Measurements from ENCODE around the gene TIMM44.
"Not testable (repeated sequence)": the region's sequence is repeated elsewhere in the genome, so short reads cannot be mapped to it uniquely, and the experiment has no call there.

The TIMM44 gene

DNA sequence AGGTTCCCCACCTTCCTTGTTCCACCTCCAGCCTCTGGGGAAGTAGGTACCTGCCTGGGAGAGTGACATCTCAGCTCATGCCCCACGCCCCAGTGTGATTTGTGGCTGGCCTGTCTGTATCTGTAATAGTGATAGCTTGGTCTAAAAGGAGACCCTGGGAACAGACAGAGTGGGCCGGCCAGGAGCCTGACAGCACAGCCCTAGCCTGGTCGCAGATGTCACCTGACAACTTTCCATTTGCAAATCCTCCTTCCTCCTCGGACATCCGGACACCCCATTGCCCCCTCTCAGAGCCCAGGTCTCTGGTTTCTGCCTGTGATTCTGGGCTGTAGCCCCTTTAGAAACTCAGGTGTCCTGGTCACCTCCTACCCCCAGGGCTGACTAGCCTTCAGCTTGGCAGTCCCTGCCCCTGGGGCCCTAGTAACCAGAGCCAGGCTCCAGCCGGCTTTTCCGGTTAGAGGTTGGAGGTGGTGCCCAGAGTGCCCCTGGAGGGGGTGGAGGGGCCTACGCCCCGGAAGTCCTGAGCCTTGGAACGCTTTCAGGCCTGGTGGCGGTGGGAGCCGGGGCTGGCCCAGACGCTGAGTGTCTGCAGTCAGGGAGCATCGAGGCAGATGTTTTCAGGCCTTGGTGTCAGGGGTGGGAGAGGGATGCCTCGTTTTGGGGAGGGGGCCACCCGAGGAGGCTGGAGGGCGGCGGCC lies 48.7 kb downstream of the TIMM44 start:
- no peak for DNase-seq

DNA sequence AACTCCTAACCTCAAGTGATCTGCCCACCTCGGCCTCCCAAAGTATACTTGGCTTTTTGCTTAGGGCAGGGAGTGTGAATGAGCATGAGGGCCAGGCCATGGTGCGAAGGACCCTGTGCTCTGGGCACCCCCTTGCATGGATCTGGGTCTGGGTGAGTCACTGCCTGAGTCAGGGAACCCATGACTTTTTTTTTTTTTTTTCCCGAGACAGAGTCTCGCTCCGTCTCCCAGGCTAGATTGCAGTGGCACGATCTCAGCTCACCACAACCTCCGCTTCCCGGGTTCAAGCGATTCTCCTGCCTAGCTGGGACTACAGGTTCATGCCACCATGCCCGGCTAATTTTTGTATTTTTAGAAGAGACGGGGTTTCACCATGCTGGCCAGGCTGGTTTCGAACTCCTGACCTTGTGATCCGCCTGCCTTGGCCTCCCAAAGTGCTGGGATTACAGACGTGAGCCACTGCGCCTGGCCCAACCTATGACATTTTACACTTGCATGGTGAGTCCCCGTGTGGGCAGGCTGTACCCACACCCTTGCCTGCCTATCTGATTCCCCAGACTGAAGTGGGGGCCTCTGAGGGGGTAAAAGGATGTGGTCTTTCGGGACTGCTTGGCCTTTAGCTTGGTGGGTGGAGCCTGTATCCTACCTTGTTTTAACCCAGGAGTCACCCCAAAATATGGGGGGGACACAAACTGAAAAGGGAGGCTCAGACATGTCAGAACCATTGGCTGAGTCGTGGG lies 49.9 kb downstream of the TIMM44 start:
- DNase-seq, result not testable (repeated sequence)

DNA sequence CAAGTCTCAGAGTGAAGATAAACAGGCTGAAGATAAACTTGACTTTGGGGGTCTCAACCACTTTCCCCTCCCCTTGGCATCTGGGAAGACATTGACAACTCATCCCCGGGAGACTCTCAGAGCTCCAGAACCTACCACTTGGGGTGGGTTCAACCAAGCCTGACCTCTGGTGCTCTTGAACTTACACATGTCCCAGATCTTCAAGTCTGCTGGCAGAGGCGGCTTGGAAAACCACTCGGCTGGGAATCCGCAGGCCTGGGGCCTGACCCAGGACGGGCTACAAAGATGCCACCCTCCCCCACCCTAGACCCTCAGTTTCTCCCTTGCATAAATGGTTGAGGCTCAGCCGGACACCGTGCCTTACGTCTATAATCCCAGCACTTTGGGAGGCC lies 54.6 kb downstream of the TIMM44 start:
- DNase-seq, result no peak

DNA sequence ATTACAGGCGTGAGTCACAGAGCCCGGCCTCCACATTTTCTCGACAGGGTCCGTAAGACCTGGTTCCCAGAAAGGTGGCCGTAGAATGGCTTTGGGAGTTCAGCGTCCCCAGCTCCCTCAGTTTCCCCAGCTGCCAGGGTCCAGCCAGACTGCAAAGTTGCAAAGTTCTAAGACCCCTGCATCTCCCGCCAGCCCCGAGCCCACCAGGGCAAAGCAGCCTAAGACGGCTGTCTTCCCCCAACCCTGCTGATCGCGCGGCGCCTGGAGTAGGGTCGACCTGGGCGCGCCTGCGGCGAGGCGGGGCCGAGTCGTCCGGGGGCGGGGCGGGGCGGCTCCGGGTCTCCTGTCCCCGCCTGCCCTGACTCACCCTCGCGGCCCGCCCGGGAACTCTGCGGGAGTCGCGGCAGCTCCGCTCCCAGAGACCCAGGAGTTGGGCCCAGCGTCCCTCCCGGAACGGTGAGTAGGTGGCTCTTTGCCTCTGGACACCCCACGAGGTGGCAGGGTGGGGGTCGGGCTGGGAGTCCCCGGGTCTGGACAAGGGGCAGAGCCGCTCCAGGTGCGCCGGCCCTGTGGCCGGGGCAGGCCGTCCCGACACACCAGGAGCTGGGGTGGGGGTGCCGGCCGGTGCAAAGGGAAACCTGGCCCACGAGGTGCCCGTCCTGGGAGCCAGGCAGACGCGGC lies 55.2 kb downstream of the TIMM44 start, which contains the start of gene LRRC8E:
Gene LRRC8E (plus strand): TSS at position 366 of the 681 bp plus-strand sequence. CDS start 7,094 bp downstream, outside the sequence.
- peak; percentile 57 for DNase-seq

DNA sequence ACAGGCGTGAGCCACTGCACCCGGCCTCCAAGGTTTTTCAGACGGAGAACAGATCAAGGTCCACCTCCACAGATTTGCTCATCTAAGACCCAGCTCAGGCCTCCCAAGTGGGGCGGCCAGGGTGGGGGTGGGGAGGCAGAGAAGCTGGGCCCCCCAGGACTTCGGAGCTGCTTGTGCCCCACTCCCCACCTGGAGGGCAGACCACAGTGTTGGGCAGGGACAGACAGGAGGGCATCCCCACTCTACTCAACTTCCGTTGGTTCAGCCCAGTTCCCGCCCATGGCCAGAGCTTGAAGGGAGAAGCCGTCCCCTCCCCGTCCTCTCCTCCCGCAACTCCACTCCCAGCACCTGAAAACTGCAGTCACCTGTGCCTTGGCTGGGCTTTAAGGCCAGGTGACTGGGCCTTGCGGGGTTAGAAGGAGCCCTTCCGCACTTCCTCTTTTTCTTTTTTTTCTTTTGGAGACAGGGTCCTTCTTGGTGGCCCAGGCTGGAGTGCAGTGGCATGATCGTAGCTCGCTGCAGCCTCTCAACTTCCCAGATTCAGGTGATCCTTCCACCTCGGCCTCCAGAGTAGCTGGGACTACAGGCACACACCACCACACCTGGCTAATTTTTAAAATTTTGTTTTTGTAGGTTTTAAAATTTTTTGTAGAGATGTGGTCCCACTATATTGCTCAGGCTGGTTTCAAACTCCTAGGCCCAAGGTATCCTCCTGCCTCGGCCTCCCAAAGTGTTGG lies 55.9 kb downstream of the TIMM44 start:
- DNase-seq, result no peak

DNA sequence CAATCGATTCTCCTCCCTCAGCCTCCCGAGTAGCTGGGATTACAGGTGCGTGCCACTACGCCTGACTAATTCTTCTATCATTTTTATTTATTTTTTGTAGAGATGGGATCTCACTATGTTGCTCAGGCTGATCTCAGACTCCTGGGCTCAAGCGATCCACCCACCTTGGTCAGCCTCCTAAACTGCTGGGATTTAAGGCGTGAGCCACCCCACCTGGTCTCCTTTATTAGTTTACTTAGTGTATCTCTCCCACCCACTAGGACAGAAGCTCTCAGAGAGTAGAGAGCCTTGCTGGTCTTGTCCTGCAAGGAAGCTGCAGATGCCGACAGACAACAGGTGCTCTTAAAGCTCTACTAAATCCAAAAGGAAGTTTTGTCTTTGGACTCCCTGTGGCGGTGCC lies 57.6 kb downstream of the TIMM44 start:
- no peak for DNase-seq

DNA sequence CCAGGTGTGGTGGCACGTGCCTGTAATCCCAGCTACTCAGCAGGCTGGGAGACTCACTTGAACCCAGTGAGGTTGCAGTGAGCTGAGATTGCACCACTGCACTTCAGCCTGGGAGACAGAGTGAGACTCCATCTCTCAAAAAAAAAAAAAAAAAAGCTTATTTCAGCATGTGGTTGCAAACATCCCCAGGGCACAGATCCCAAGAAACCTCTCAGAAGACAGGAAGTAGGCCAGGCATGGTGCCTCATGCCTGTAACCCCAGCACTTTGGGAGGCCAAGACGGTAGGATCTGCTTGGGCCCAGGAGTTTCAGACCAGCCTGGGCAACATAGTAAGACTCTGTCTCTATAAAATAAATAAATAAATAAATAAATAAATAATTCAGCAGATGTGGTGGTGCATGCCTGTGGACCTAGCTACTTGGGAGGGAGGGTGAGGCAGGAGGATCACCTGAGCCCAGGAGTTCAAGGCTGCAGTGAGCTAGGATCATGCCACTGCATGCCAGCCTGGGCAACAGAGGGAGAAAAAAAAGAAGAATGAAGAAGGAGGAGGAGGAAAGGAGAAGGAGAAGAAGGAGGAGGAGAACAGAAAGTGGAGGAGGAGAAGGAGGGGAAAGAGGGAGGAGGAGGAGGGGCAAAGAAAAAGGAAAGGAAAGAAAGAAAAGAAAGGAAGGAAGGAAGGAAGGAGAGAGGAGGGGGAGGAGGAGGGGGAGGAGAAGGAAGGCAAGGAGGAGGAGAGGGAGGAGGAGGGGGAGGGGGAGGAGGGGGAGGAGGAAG lies 59.5 kb downstream of the TIMM44 start:
- no peak for DNase-seq

DNA sequence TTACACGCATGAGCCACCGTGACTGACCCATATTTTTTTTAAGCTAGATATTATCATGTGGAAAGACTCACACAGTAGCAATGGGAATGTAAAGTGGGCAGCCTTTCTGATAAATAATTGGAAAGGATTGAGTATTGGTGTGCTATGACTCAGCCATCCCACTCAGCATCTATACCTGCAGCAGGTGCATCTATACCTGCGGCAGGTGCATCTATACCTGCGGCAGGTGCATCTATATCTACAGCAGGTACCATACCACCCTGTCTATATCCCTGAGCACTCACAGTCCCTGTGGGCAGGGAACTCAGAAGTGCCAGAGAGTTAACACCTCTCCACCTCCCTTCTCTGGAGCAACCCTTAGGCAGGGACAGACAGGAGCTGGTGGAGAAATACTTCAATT lies 60.4 kb downstream of the TIMM44 start:
- DNase-seq, result no peak

DNA sequence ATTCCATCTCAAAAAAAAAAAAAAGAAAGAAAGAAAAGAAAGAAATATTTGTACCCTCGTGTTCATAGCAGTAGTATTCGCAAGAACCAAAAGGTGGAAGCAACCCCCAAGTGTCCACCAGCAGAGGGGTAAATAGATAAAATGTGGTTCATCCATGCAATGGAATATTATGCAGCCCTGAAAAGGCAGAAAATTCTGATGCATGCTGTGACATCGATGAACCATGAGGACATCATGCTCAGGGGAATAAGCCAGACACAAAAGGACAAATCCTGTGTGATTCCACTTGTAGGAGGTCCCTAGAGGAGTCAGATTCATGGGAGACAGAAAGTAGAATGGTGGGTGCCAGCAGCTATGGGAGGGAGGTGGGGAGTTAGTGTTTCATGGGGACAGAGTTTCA lies 61.6 kb downstream of the TIMM44 start:
- DNase-seq, result no peak

DNA sequence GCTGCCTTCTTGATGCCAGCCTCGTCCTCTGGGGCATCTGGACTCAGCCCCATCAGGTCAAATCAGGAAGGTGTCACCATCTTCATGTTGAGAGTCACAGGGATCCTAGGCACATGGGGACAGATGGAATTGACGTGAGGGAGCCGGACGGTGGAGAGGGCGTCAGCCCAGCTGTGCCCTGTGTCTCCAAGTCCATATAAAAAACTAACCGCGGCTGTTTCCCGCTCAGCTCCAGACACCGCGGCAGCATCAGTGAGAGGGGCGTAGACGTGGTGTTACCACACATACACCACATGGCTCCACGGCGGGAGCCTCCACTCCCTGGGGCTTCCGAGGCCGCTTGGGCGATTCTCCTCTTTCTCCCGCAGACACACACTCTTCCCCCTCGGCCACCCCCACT lies 63.6 kb downstream of the TIMM44 start:
- DNase-seq, result no peak

DNA sequence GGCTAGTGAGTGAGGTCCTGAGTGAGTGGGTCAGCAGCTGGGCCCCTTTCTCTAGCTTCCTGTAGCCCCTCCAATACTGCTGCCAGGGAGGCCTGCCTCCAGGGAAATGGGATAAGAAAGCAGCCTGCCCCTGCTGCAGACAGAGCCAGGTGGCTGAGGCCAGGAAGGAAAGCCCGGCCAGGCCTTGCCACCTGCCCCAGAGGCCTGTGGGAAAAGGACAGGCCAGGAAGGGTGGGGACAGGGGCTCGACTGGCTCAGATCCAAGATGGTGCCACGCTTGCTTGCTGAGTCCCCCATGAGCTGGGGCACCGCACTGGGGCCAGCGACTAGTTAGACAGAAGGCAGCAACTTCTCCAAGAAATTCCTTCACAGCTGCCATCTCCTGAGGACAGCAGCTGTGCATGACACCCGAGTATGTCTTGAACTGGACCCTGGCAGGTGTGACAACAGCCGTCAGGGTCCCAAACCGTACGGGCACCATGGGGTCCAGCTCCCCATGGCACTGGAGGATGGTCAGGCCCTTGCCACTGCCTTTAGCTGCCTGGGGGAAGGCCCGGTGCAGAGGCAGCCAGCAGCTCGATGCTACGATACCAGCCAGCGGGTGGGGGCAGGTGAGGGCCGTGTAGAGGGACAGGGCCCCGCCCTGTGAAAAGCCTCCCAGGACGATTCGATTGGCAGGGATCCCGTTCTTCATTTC lies 64.2 kb downstream of the TIMM44 start:
- DNase-seq, result no peak

DNA sequence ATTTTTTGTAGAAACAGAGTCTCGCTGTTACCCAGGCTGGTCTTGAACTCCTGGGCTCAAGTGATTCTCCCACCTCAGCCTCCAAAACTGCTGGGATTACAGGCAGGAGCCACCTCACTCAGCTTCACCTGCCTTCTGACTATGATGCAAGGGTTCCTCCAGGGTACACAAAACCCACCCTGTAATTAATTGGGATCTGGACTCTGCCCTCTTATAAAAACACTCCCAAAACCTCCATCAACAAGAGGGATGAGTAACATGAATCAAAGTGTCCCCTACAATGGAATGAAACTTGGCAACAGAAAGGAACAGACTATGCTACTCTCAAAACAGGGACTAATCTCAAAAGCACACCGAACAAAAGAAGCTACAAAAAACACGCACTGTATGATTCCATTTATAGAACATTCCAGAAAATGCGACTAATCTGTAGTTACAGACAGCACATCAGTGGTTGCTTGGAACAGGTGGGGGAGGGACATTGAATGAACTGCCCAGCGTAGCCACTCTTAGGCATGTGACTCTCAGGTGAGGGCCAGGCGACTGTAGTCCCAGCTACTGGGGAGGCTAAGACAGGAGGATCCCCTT lies 66.1 kb downstream of the TIMM44 start:
- DNase-seq, result no peak

Data from CD4-positive, alpha-beta T cell treated with Interleukin-6 for 4 hours (primary cell).